Loucy (cell line): ENCODE data around the gene UPP1.
A peak's percentile ranks its signal among the peaks of the same experiment; 100 is the strongest.

Experiments
- H2AFZ ChIP-seq: fragments of 200-600 bp; sonication (generic); 2 replicates; pipeline ENCODE4 v1.6.0; 2016; ENCODE audit warnings: antibody characterized with exemption, mild to moderate bottlenecking, low read length, moderate library complexity
- H3F3A ChIP-seq: fragments of 200-600 bp; 2 replicates; pipeline ENCODE4 v1.6.0; 2016; ENCODE audit warnings: antibody characterized with exemption, low read depth, mild to moderate bottlenecking
- H3K27me3 ChIP-seq: fragments of 200-600 bp; sonication (generic); 2 replicates; pipeline ENCODE4 v1.6.1; 2014; ENCODE audit warnings: low read length, mild to moderate bottlenecking; ENCODE audit not compliant: insufficient read depth, poor library complexity, severe bottlenecking
- H3K36me3 ChIP-seq: fragments of 200-600 bp; sonication (generic); 2 replicates; pipeline ENCODE4 v1.6.1; 2016; ENCODE audit warnings: low read length; ENCODE audit not compliant: insufficient read depth
- H3K4me1 ChIP-seq: fragments of 200-600 bp; sonication (generic); 2 replicates; pipeline ENCODE4 v1.5.1; 2014; ENCODE audit warnings: low read length, mild to moderate bottlenecking; ENCODE audit not compliant: insufficient read depth, poor library complexity, severe bottlenecking
- H3K4me2 ChIP-seq: fragments of 200-600 bp; sonication (generic); 2 replicates; pipeline ENCODE4 v1.6.0; 2014; ENCODE audit warnings: antibody characterized with exemption, low read length, low read depth, mild to moderate bottlenecking; ENCODE audit not compliant: poor library complexity, severe bottlenecking
- H3K4me3 ChIP-seq: fragments of 200-600 bp; sonication (generic); 2 replicates; pipeline ENCODE4 v1.5.1; 2014; ENCODE audit warnings: low read length, mild to moderate bottlenecking, mixed read lengths; ENCODE audit not compliant: poor library complexity, severe bottlenecking
- H3K79me2 ChIP-seq: fragments of 200-600 bp; sonication (generic); 2 replicates; pipeline ENCODE4 v1.6.1; 2014; ENCODE audit warnings: low read length; ENCODE audit not compliant: insufficient read depth
- H3K9ac ChIP-seq: fragments of 200-600 bp; sonication (generic); 2 replicates; pipeline ENCODE4 v1.6.0; 2014; ENCODE audit warnings: mild to moderate bottlenecking, low read depth, low read length, moderate library complexity; ENCODE audit not compliant: poor library complexity, severe bottlenecking
- H3K9me2 ChIP-seq: fragments of 200-600 bp; sonication (generic); replicated peaks from 2 replicates; pipeline ENCODE4 v1.6.1; 2016; ENCODE audit warnings: low read depth, low read length, mixed read lengths
- H3K9me3 ChIP-seq: fragments of 200-600 bp; sonication (generic); 2 replicates; pipeline ENCODE4 v1.6.1; 2014; ENCODE audit warnings: mild to moderate bottlenecking, antibody characterized with exemption, low read length, low read depth; ENCODE audit not compliant: insufficient read depth
- H4K20me1 ChIP-seq: fragments of 200-600 bp; sonication (generic); 2 replicates; pipeline ENCODE4 v1.6.0; 2014; ENCODE audit warnings: antibody characterized with exemption, low read length, mild to moderate bottlenecking; ENCODE audit not compliant: insufficient read depth, poor library complexity, severe bottlenecking
- CTCF ChIP-seq: fragments of 200-600 bp; sonication (generic); conservative IDR thresholded peaks from 2 replicates; pipeline ENCODE4 v1.5.1; 2014; ENCODE audit warnings: mild to moderate bottlenecking, antibody characterized with exemption, low read length
- EZH2phosphoT487 ChIP-seq: fragments of 200-600 bp; IDR thresholded peaks from 2 replicates; pipeline ENCODE4 v1.6.1; 2018; ENCODE audit warnings: antibody characterized with exemption, mild to moderate bottlenecking, moderate library complexity, borderline replicate concordance

Gene UPP1

GRCh38 chr7:48083114-48083830, 5.8 kb upstream of the UPP1 start:
- H3K9me2 ChIP-seq, result no peaks in the 10 kb centered on the region
- H3K9ac ChIP-seq, result no peak overlapping the region
- no peaks in the 10 kb centered on the region for H4K20me1 ChIP-seq
- H3K27me3 ChIP-seq, result no peaks in the 10 kb centered on the region
- no peaks in the 10 kb centered on the region for H3K9me3 ChIP-seq
- no peaks in the 10 kb centered on the region for H3K79me2 ChIP-seq
- no peak overlapping the region for H2AFZ ChIP-seq
- H3K4me2 ChIP-seq, result no peak overlapping the region
- H3K4me3 ChIP-seq, result no peak overlapping the region
- no peaks in the 10 kb centered on the region for H3K36me3 ChIP-seq
- TF ChIP-seq EZH2phosphoT487 (no peak), CTCF (no peak)
- H3K4me1 ChIP-seq, result no peaks in the 10 kb centered on the region
- no peaks in the 10 kb centered on the region for H3F3A ChIP-seq

GRCh38 chr7:48084727-48085432, 4.2 kb upstream of the UPP1 start:
- Histone ChIP-seq H3K9me3 (no peaks in the 10 kb centered on the region), H3K4me2 (peak overlapping the region; percentile 5), H4K20me1 (no peaks in the 10 kb centered on the region), H2AFZ (no peak overlapping the region), H3K36me3 (no peaks in the 10 kb centered on the region), H3K4me1 (no peaks in the 10 kb centered on the region), H3K27me3 (no peaks in the 10 kb centered on the region), H3F3A (no peaks in the 10 kb centered on the region), H3K4me3 (no peak overlapping the region), H3K9ac (no peak overlapping the region), H3K9me2 (no peaks in the 10 kb centered on the region), H3K79me2 (no peaks in the 10 kb centered on the region)
- TF ChIP-seq CTCF (no peak), EZH2phosphoT487 (no peak)

GRCh38 chr7:48085433-48085791, 3.7 kb upstream of the UPP1 start:
- no peak overlapping the region for H3K4me3 ChIP-seq
- no peaks in the 10 kb centered on the region for H3K9me2 ChIP-seq
- H3K36me3 ChIP-seq, result no peaks in the 10 kb centered on the region
- no peaks in the 10 kb centered on the region for H3K4me1 ChIP-seq
- H3K79me2 ChIP-seq, result no peaks in the 10 kb centered on the region
- H2AFZ ChIP-seq, result no peak overlapping the region
- H3K4me2 ChIP-seq, result peak overlapping the region; percentile 5
- H4K20me1 ChIP-seq, result no peaks in the 10 kb centered on the region
- H3K9ac ChIP-seq, result no peak overlapping the region
- H3K27me3 ChIP-seq, result no peaks in the 10 kb centered on the region
- no peaks in the 10 kb centered on the region for H3F3A ChIP-seq
- TF ChIP-seq CTCF (no peak), EZH2phosphoT487 (no peak)
- no peaks in the 10 kb centered on the region for H3K9me3 ChIP-seq
